ENCODE measurements around the gene PRR29.

GRCh38 chr17:63978272-63979200 lies 19.6 kb upstream of the PRR29 start:
- TF ChIP-seq CTCF (IDR thresholded peaks at IDR 0.05; ENCODE audit: low read depth, low read length) (no peak), EZH2phosphoT487 (IDR thresholded peaks at IDR 0.05; ENCODE audit: low read depth) (no peak)
